ENCODE data around the gene NTN4.

The NTN4 gene

DNA sequence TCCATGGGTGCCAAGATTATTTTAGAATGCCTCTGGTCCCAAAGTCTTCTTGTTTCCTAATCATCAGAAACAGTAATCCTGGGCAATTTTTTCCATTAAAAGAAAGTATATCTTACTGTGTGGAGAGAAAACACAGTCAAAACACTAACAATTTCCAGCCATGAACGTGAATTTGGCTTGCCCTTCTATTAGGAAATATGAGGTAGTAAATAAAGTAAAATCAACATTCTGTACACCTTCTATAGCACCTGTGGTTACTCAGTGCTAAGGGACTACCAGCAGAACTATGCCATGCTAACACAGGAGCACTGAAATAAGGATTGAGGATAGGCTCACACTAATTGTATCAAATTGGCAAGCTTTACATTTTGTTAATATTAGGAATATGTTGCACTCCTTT lies 60.1 kb downstream of the NTN4 start:
- TF ChIP-seq, protein P1, sequence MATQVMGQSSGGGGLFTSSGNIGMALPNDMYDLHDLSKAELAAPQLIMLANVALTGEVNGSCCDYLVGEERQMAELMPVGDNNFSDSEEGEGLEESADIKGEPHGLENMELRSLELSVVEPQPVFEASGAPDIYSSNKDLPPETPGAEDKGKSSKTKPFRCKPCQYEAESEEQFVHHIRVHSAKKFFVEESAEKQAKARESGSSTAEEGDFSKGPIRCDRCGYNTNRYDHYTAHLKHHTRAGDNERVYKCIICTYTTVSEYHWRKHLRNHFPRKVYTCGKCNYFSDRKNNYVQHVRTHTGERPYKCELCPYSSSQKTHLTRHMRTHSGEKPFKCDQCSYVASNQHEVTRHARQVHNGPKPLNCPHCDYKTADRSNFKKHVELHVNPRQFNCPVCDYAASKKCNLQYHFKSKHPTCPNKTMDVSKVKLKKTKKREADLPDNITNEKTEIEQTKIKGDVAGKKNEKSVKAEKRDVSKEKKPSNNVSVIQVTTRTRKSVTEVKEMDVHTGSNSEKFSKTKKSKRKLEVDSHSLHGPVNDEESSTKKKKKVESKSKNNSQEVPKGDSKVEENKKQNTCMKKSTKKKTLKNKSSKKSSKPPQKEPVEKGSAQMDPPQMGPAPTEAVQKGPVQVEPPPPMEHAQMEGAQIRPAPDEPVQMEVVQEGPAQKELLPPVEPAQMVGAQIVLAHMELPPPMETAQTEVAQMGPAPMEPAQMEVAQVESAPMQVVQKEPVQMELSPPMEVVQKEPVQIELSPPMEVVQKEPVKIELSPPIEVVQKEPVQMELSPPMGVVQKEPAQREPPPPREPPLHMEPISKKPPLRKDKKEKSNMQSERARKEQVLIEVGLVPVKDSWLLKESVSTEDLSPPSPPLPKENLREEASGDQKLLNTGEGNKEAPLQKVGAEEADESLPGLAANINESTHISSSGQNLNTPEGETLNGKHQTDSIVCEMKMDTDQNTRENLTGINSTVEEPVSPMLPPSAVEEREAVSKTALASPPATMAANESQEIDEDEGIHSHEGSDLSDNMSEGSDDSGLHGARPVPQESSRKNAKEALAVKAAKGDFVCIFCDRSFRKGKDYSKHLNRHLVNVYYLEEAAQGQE (IDR thresholded peaks at IDR 0.05; ENCODE audit: insufficient read depth in 1 of 2, low read depth in 2 of 2, low read length in 2 of 2) = no peak
- TF ChIP-seq TAF1 (IDR thresholded peaks at IDR 0.05; ENCODE audit: borderline replicate concordance, insufficient read depth, low read length) (no peak), FOXP2 (optimal IDR thresholded peaks at IDR 0.05; ENCODE audit: borderline replicate concordance, extremely low read depth, extremely low read length, insufficient read depth) (no peak), SIN3A (IDR thresholded peaks at IDR 0.05; ENCODE audit: borderline replicate concordance, insufficient read depth, low read length) (no peak), POLR2AphosphoS5 (IDR thresholded peaks at IDR 0.05; ENCODE audit: low read depth, low read length) (no peak)

DNA sequence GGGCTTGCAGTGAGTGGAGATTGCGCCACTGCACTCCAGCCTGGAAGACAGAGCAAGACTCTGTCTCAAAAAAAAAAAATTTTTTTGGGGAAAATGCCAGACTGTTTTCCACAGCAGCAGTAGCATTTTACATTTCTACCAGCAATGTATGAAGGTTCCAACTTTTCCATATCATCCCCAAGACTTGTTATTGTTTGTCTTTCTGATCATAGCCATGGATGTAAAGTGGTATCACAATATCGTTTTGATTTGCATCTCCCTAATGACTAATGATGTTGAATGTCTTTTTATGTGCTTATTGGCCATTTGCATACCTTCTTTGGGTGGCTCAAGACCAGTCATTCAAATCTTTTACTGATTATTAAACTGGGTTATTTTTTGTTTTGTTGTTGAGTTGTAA lies 63.7 kb downstream of the NTN4 start:
- TF ChIP-seq, protein P1 (IDR thresholded peaks at IDR 0.05; ENCODE audit: insufficient read depth in 1 of 2, low read depth in 2 of 2, low read length in 2 of 2) = no peak
- TF ChIP-seq POLR2AphosphoS5 (IDR thresholded peaks at IDR 0.05; ENCODE audit: low read depth, low read length) (no peak), FOXP2 (optimal IDR thresholded peaks at IDR 0.05; ENCODE audit: borderline replicate concordance, extremely low read depth, extremely low read length, insufficient read depth) (no peak), SIN3A (IDR thresholded peaks at IDR 0.05; ENCODE audit: borderline replicate concordance, insufficient read depth, low read length) (no peak), TAF1 (IDR thresholded peaks at IDR 0.05; ENCODE audit: borderline replicate concordance, insufficient read depth, low read length) (no peak)

DNA sequence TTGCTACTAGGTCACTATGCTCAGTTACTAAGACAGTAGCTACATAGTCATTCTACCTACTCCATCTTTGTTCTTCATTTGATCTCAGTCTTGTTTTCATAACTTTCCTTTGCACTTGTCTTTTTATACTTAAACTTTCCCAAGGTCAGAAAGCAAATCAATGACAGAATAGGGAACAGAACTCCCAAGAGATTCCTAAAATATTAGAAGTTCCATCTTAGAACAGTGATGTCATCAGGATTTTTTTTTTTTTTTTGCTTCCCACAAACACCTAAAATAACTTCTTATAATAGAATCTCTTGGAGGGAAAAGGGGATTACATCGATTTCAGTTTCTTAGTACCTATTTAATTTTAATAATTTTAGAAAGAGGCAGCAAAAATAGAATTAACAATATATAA lies 65.8 kb downstream of the NTN4 start:
- TF ChIP-seq POLR2AphosphoS5 (IDR thresholded peaks at IDR 0.05; ENCODE audit: low read depth, low read length) = no peak
- TF ChIP-seq, protein P1 (IDR thresholded peaks at IDR 0.05; ENCODE audit: insufficient read depth in 1 of 2, low read depth in 2 of 2, low read length in 2 of 2) = no peak
- no peak for TF ChIP-seq TAF1 (IDR thresholded peaks at IDR 0.05; ENCODE audit: borderline replicate concordance, insufficient read depth, low read length)
- no peak for TF ChIP-seq FOXP2 (optimal IDR thresholded peaks at IDR 0.05; ENCODE audit: borderline replicate concordance, extremely low read depth, extremely low read length, insufficient read depth)
- TF ChIP-seq SIN3A (IDR thresholded peaks at IDR 0.05; ENCODE audit: borderline replicate concordance, insufficient read depth, low read length) = no peak

DNA sequence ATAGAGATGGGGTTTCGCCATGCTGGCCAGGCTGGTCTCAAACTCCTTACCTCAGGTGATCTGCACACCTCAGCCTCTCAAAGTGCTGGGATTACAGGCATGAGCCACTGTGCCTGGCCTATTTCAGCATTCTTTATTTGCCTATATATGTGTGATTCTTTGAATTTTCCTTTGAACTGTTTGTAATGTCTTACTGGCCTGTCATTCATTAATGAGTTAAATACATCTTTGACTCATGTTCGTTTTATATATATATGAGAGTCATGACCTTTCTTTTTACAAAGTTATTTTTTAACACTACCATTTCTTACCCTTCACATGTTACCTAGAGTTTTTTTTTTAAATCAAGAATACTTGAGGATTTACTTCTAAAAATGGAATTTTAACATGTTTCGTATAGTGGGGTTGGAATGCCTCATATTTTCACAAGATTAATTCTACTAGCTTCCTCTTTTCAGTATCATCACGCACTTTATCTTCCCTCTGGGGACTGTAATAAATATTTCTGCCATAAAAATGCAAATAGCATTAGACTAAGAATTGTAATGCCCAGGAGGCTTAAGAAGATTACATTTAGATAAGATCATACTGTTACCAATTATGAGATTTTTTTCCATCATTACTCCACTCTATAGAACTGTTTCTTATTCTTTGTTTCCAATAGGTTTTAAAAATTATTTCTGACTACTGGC lies 66.7 kb downstream of the NTN4 start:
- TF ChIP-seq TAF1 (IDR thresholded peaks at IDR 0.05; ENCODE audit: borderline replicate concordance, insufficient read depth, low read length) (no peak), POLR2AphosphoS5 (IDR thresholded peaks at IDR 0.05; ENCODE audit: low read depth, low read length) (no peak), SIN3A (IDR thresholded peaks at IDR 0.05; ENCODE audit: borderline replicate concordance, insufficient read depth, low read length) (no peak), FOXP2 (optimal IDR thresholded peaks at IDR 0.05; ENCODE audit: borderline replicate concordance, extremely low read depth, extremely low read length, insufficient read depth) (no peak)
- TF ChIP-seq, protein P1 (IDR thresholded peaks at IDR 0.05; ENCODE audit: insufficient read depth in 1 of 2, low read depth in 2 of 2, low read length in 2 of 2) = no peak

Data from PFSK-1 (cell line).